Progenitor cell of endocrine pancreas (in vitro differentiated cells): Measurements from ENCODE around the gene WWP2. TPM values are rescaled to one million over a fixed set of nuclear protein-coding genes. Genes with fewer than 3 reads are reported as not detected.

Source experiments
- DNase-seq: peaks from one replicate; pipeline ENCODE4 v3.0.0; 2021; ENCODE audit warnings: low spot score; ENCODE audit not compliant: unreplicated experiment
- H3K27ac Mint-ChIP-seq: 2 replicates; pipeline ENCODE4 v1.8.0; 2021; ENCODE audit warnings: mild to moderate bottlenecking, moderate library complexity, mixed read lengths
- H3K27me3 Mint-ChIP-seq: 2 replicates; pipeline ENCODE4 v1.8.0; 2021; ENCODE audit warnings: mixed read lengths
- H3K36me3 Mint-ChIP-seq: 2 replicates; pipeline ENCODE4 v1.8.0; 2022; ENCODE audit warnings: mixed read lengths; ENCODE audit not compliant: insufficient read depth
- H3K4me1 Mint-ChIP-seq: 2 replicates; pipeline ENCODE4 v1.8.0; 2021; ENCODE audit warnings: low read depth, mixed read lengths
- H3K4me3 Mint-ChIP-seq: 2 replicates; pipeline ENCODE4 v1.8.0; 2021; ENCODE audit warnings: low read depth, mild to moderate bottlenecking, moderate library complexity, mixed read lengths
- H3K9me3 Mint-ChIP-seq: 2 replicates; pipeline ENCODE4 v1.8.0; 2021; ENCODE audit warnings: low read depth, mixed read lengths
- total RNA-seq: library from RNA; stranded (reverse); gene quantifications from 2 replicates; pipeline ENCODE4 v1.2.1, GENCODE V29; 2021
- TF ChIP-seq, protein P1 (sequence below): fragments of 200-600 bp; sonication (generic); IDR thresholded peaks from one replicate; pipeline ENCODE4 v1.5.0; 2021; ENCODE audit warnings: antibody characterized with exemption, mild to moderate bottlenecking; ENCODE audit not compliant: unreplicated experiment

The WWP2 gene
- total RNA-seq, 1 donor from 2014 or later = 62.3 TPM

GRCh38 chr16:69930117-69930776 is 168.1 kb downstream of the WWP2 start:
- no peak overlapping the region for H3K27ac Mint-ChIP-seq
- TF ChIP-seq, protein P1, sequence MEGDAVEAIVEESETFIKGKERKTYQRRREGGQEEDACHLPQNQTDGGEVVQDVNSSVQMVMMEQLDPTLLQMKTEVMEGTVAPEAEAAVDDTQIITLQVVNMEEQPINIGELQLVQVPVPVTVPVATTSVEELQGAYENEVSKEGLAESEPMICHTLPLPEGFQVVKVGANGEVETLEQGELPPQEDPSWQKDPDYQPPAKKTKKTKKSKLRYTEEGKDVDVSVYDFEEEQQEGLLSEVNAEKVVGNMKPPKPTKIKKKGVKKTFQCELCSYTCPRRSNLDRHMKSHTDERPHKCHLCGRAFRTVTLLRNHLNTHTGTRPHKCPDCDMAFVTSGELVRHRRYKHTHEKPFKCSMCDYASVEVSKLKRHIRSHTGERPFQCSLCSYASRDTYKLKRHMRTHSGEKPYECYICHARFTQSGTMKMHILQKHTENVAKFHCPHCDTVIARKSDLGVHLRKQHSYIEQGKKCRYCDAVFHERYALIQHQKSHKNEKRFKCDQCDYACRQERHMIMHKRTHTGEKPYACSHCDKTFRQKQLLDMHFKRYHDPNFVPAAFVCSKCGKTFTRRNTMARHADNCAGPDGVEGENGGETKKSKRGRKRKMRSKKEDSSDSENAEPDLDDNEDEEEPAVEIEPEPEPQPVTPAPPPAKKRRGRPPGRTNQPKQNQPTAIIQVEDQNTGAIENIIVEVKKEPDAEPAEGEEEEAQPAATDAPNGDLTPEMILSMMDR = peak; percentile 78
- H3K4me1 Mint-ChIP-seq = peaks cover 11% of the 10 kb centered on the region
- peak; percentile 42 for DNase-seq
- no peaks in the 10 kb centered on the region for H3K27me3 Mint-ChIP-seq
- no peaks in the 10 kb centered on the region for H3K9me3 Mint-ChIP-seq
- peaks cover 12% of the 10 kb centered on the region for H3K36me3 Mint-ChIP-seq
- no peak overlapping the region for H3K4me3 Mint-ChIP-seq

GRCh38 chr16:69931631-69932030 is 169.5 kb downstream of the WWP2 start:
- no peak overlapping the region for H3K4me3 Mint-ChIP-seq
- H3K27me3 Mint-ChIP-seq = no peaks in the 10 kb centered on the region
- H3K27ac Mint-ChIP-seq = no peak overlapping the region
- no peaks in the 10 kb centered on the region for H3K4me1 Mint-ChIP-seq
- no peak for DNase-seq
- H3K9me3 Mint-ChIP-seq = no peaks in the 10 kb centered on the region
- TF ChIP-seq, protein P1 = no peak
- H3K36me3 Mint-ChIP-seq = peaks cover 12% of the 10 kb centered on the region

DNA sequence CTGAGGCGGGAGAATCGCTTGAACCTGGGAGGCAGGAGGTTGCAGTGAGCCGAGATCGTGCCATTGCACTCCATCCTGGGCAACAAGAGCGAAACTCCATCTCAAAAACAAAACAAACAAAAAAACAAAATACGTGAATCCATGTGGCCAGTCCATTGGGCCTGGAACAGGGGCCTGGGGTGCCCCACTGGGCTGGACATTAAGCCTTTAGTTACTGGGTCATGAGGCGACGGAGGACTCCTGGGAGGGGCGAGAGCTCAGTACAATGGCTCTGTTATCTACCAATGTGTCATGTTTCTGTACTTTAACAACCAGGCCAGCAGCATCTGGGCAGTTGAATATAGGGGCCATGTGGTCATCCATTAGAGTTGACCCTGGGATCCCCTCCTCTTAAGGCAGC is 170.1 kb downstream of the WWP2 start:
- DNase-seq = no peak
- Mint-ChIP-seq H3K27me3 (no peaks in the 10 kb centered on the region), H3K4me1 (no peaks in the 10 kb centered on the region), H3K9me3 (no peaks in the 10 kb centered on the region), H3K36me3 (peaks cover 13% of the 10 kb centered on the region), H3K27ac (no peak overlapping the region), H3K4me3 (no peak overlapping the region)
- TF ChIP-seq, protein P1 = no peak

DNA sequence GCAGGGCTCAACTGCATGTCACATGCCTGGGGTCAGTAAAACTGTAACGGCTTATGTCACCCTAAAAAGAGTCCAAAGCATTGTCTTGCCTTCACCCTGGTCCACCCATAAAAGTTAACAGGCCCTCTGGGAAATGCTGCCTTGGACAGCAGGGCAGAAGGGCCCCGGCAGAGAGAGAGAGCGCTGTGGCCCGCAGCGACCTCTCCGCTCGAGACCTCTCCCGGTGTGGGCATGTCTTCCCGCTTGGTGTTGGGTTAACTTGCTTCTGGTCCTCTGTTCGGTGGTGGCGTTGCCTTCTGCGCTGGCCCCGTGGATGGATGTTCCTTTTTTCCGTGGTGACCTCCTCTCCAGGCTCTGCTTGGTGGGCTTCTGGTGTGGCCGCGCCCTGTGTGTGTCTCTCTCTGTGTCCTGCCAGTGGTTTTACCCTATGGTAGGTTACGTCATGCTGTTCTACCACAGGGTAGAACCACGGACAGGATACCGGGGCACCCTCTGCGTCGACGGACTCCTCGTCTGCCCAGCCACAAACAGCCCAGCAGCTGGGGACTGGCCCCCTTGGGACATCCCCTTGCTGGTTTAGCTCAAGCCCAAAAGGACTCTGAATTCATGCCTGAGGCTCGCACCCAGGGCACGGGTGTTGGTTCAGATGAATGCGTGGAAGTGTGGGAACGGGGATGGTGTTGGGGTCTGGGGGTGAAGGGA is 170.7 kb downstream of the WWP2 start:
- DNase-seq = no peak
- Mint-ChIP-seq H3K4me1 (no peaks in the 10 kb centered on the region), H3K4me3 (no peak overlapping the region), H3K27ac (no peak overlapping the region), H3K36me3 (peaks cover 15% of the 10 kb centered on the region), H3K9me3 (no peaks in the 10 kb centered on the region), H3K27me3 (no peaks in the 10 kb centered on the region)
- TF ChIP-seq, protein P1 = no peak

DNA sequence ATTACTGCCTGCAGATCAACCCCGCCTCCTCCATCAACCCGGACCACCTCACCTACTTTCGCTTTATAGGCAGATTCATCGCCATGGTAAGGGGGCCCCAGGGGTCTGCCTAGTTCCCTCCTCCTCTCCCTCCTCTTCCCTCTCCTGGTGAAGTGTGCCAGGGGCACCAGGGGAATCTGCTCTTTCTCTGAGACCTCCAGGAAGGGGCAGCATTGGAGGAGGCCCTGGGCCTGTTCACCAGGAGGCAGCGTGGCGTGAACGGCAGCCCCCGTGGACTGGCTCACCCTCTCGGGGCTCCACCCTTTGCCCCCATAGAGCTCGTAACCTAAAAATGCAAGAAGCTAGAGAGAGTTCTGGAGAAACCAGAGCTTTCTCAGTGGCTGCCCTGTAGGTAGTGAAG is 171.9 kb downstream of the WWP2 start:
- no peak overlapping the region for H3K4me3 Mint-ChIP-seq
- no peak for DNase-seq
- peaks cover 13% of the 10 kb centered on the region for H3K36me3 Mint-ChIP-seq
- TF ChIP-seq, protein P1 = no peak
- H3K9me3 Mint-ChIP-seq = no peaks in the 10 kb centered on the region
- H3K27ac Mint-ChIP-seq = no peak overlapping the region
- no peaks in the 10 kb centered on the region for H3K27me3 Mint-ChIP-seq
- H3K4me1 Mint-ChIP-seq = no peaks in the 10 kb centered on the region
